Measurements from ENCODE around the gene SPG7. TPM values are rescaled to one million over a fixed set of nuclear protein-coding genes. Genes with fewer than 3 reads are reported as not detected.

SPG7 gene
- total RNA-seq, 1 experiment from 2014 or later, result 44.6 TPM

DNA sequence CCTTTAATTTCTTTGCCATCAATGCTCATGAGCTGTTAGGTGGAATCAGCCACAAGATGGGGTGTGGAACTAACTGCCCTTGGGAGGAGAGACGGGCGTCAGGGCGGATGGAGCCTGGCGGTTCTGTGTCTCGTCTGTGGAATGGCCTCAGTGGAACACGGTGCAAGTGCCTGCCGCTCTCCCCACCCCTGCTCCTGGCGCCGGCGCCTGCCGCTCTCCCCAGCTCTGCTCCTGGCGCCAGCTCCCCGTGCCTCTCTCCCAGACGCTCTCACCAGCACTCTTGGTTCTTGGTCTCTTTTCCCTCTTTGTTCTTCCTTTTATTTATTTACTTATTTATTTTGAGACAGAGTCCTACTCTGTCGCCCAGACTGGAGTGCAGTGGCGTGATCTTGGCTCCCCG, 39.1 kb downstream of the SPG7 start:
- Histone ChIP-seq H2AFZ (ENCODE audit: low read length) (no peak overlapping the region), H3K79me2 (ENCODE audit: low read length) (no peaks in the 10 kb centered on the region), H3K4me3 (ENCODE audit: low read length) (no peak overlapping the region), H3K9me2 (replicated peaks; ENCODE audit: insufficient read depth, low read length) (no peaks in the 10 kb centered on the region), H3K36me3 (ENCODE audit: insufficient read depth, low read length) (no peaks in the 10 kb centered on the region), H3K9me3 (ENCODE audit: low read length) (no peaks in the 10 kb centered on the region), H4K20me1 (ENCODE audit: insufficient read depth, low read depth, low read length) (no peaks in the 10 kb centered on the region), H3K27me3 (ENCODE audit: low read length) (no peaks in the 10 kb centered on the region), H3K4me2 (ENCODE audit: low read depth, low read length, poor library complexity, severe bottlenecking) (no peak overlapping the region), H3K27ac (ENCODE audit: low read length) (no peak overlapping the region), H3K9ac (ENCODE audit: low read length) (no peak overlapping the region), H3K4me1 (ENCODE audit: low read length) (no peaks in the 10 kb centered on the region)
- no peak for DNase-seq

- Histone ChIP-seq H3K36me3 (ENCODE audit: insufficient read depth, low read length) (no peaks in the 10 kb centered on the region), H2AFZ (ENCODE audit: low read length) (no peak overlapping the region), H3K27ac (ENCODE audit: low read length) (no peak overlapping the region), H3K4me1 (ENCODE audit: low read length) (no peaks in the 10 kb centered on the region), H3K9me2 (replicated peaks; ENCODE audit: insufficient read depth, low read length) (no peaks in the 10 kb centered on the region), H3K4me3 (ENCODE audit: low read length) (no peak overlapping the region), H3K27me3 (ENCODE audit: low read length) (no peaks in the 10 kb centered on the region), H3K79me2 (ENCODE audit: low read length) (no peaks in the 10 kb centered on the region), H4K20me1 (ENCODE audit: insufficient read depth, low read depth, low read length) (no peaks in the 10 kb centered on the region), H3K4me2 (ENCODE audit: low read depth, low read length, poor library complexity, severe bottlenecking) (no peak overlapping the region), H3K9me3 (ENCODE audit: low read length) (no peaks in the 10 kb centered on the region), H3K9ac (ENCODE audit: low read length) (no peak overlapping the region)
- DNase-seq, result no peak
These were observed 39.7 kb downstream of the SPG7 start for GRCh38 chr16:89547860-89548259.

DNA sequence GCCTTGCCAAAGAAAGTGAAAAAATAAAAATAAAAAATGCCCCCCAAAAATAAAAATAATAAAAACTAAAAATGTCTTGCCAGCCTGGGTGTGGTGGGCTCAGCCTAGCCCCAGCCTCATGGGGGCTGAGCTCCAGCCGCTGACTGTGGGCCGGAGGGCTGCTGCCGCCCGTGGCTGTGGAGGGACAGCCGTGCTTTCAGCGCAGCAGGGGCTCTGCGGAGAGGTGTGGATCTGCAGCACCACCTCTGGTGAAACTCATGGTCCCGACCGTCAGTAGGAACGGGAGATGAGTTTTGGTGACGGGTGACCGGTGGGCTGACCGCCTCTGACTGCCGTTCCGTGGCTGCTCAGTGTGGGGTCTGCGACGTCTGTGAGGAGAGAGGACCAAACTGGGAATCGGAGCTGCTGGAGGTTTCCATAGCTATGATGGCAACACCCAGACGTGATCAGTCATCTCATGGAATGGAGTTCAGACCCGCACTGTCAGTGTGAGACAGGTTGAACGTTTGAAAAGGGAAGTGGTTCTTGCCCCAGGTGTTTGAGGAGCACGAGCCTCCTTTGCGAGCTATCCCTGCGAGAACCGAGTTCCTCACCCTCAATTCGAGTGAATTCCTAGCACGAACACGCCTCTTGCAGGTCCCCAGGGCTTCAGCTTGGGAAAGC, 40.3 kb downstream of the SPG7 start:
- no peaks in the 10 kb centered on the region for H4K20me1 ChIP-seq (ENCODE audit: insufficient read depth, low read depth, low read length)
- H3K27me3 ChIP-seq (ENCODE audit: low read length), result no peaks in the 10 kb centered on the region
- H3K79me2 ChIP-seq (ENCODE audit: low read length), result no peaks in the 10 kb centered on the region
- H3K9ac ChIP-seq (ENCODE audit: low read length), result no peak overlapping the region
- H3K27ac ChIP-seq (ENCODE audit: low read length), result no peak overlapping the region
- H3K9me2 ChIP-seq (replicated peaks; ENCODE audit: insufficient read depth, low read length), result no peaks in the 10 kb centered on the region
- no peak overlapping the region for H3K4me3 ChIP-seq (ENCODE audit: low read length)
- no peak overlapping the region for H3K4me2 ChIP-seq (ENCODE audit: low read depth, low read length, poor library complexity, severe bottlenecking)
- H3K9me3 ChIP-seq (ENCODE audit: low read length), result no peaks in the 10 kb centered on the region
- no peaks in the 10 kb centered on the region for H3K36me3 ChIP-seq (ENCODE audit: insufficient read depth, low read length)
- DNase-seq, result no peak
- H3K4me1 ChIP-seq (ENCODE audit: low read length), result no peaks in the 10 kb centered on the region
- no peak overlapping the region for H2AFZ ChIP-seq (ENCODE audit: low read length)

GRCh38 chr16:89549007-89549700, 41.0 kb downstream of the SPG7 start:
- Histone ChIP-seq H3K27ac (ENCODE audit: low read length) (no peak overlapping the region), H3K79me2 (ENCODE audit: low read length) (no peaks in the 10 kb centered on the region), H3K9ac (ENCODE audit: low read length) (no peak overlapping the region), H3K9me3 (ENCODE audit: low read length) (no peaks in the 10 kb centered on the region), H3K9me2 (replicated peaks; ENCODE audit: insufficient read depth, low read length) (no peaks in the 10 kb centered on the region), H3K4me2 (ENCODE audit: low read depth, low read length, poor library complexity, severe bottlenecking) (no peak overlapping the region), H3K27me3 (ENCODE audit: low read length) (no peaks in the 10 kb centered on the region), H3K4me1 (ENCODE audit: low read length) (no peaks in the 10 kb centered on the region), H4K20me1 (ENCODE audit: insufficient read depth, low read depth, low read length) (no peaks in the 10 kb centered on the region), H2AFZ (ENCODE audit: low read length) (no peak overlapping the region), H3K36me3 (ENCODE audit: insufficient read depth, low read length) (no peaks in the 10 kb centered on the region), H3K4me3 (ENCODE audit: low read length) (no peak overlapping the region)
- DNase-seq, result no peak

DNA sequence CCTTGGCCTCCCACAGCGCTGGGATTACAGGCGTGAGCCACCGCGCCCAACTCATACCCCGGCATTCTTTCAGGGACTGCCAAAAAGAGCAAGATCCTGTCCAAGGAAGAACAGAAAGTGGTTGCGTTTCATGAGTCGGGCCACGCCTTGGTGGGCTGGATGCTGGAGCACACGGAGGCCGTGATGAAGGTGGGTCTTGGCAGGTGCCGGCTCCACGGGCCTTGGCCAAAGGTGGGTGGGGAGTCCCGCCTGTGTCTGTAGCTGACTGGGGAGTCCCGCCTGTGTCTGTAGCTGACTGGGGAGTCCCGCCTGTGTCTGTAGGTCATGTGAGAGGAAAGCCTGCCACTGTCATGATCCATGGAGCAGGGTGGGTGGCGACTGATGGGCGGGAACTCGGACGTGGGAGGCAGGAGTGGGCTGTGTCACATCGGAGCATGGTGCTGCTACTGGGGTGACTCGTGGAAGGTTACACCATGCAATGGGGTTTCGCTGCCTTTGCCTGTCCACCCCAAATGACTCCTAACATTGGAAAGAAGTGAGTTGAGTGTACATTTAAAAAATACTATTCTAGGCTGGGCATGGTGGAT, 42.3 kb downstream of the SPG7 start:
- Histone ChIP-seq H3K9me3 (ENCODE audit: low read length) (no peaks in the 10 kb centered on the region), H3K4me2 (ENCODE audit: low read depth, low read length, poor library complexity, severe bottlenecking) (no peak overlapping the region), H3K27me3 (ENCODE audit: low read length) (no peaks in the 10 kb centered on the region), H3K4me1 (ENCODE audit: low read length) (no peaks in the 10 kb centered on the region), H4K20me1 (ENCODE audit: insufficient read depth, low read depth, low read length) (no peaks in the 10 kb centered on the region), H3K4me3 (ENCODE audit: low read length) (no peak overlapping the region), H3K79me2 (ENCODE audit: low read length) (no peaks in the 10 kb centered on the region), H3K9me2 (replicated peaks; ENCODE audit: insufficient read depth, low read length) (no peaks in the 10 kb centered on the region), H3K9ac (ENCODE audit: low read length) (no peak overlapping the region), H2AFZ (ENCODE audit: low read length) (no peak overlapping the region), H3K36me3 (ENCODE audit: insufficient read depth, low read length) (no peaks in the 10 kb centered on the region), H3K27ac (ENCODE audit: low read length) (no peak overlapping the region)
- DNase-seq, result no peak

- no peak for DNase-seq
- H2AFZ ChIP-seq (ENCODE audit: low read length), result no peak overlapping the region
- no peaks in the 10 kb centered on the region for H3K36me3 ChIP-seq (ENCODE audit: insufficient read depth, low read length)
- H3K4me1 ChIP-seq (ENCODE audit: low read length), result no peaks in the 10 kb centered on the region
- no peaks in the 10 kb centered on the region for H3K9me2 ChIP-seq (replicated peaks; ENCODE audit: insufficient read depth, low read length)
- no peaks in the 10 kb centered on the region for H4K20me1 ChIP-seq (ENCODE audit: insufficient read depth, low read depth, low read length)
- no peak overlapping the region for H3K4me3 ChIP-seq (ENCODE audit: low read length)
- H3K27me3 ChIP-seq (ENCODE audit: low read length), result no peaks in the 10 kb centered on the region
- H3K9ac ChIP-seq (ENCODE audit: low read length), result no peak overlapping the region
- H3K27ac ChIP-seq (ENCODE audit: low read length), result no peak overlapping the region
- no peaks in the 10 kb centered on the region for H3K79me2 ChIP-seq (ENCODE audit: low read length)
- H3K4me2 ChIP-seq (ENCODE audit: low read depth, low read length, poor library complexity, severe bottlenecking), result no peak overlapping the region
- H3K9me3 ChIP-seq (ENCODE audit: low read length), result no peaks in the 10 kb centered on the region
These were observed 44.1 kb downstream of the SPG7 start for GRCh38 chr16:89552329-89552728.

- Histone ChIP-seq H3K4me3 (ENCODE audit: low read length) (no peak overlapping the region), H3K36me3 (ENCODE audit: insufficient read depth, low read length) (no peaks in the 10 kb centered on the region), H3K4me2 (ENCODE audit: low read depth, low read length, poor library complexity, severe bottlenecking) (no peak overlapping the region), H3K9me2 (replicated peaks; ENCODE audit: insufficient read depth, low read length) (no peaks in the 10 kb centered on the region), H2AFZ (ENCODE audit: low read length) (no peak overlapping the region), H3K4me1 (ENCODE audit: low read length) (no peaks in the 10 kb centered on the region), H4K20me1 (ENCODE audit: insufficient read depth, low read depth, low read length) (no peaks in the 10 kb centered on the region), H3K9me3 (ENCODE audit: low read length) (no peaks in the 10 kb centered on the region), H3K9ac (ENCODE audit: low read length) (no peak overlapping the region), H3K27ac (ENCODE audit: low read length) (no peak overlapping the region), H3K27me3 (ENCODE audit: low read length) (no peaks in the 10 kb centered on the region), H3K79me2 (ENCODE audit: low read length) (no peaks in the 10 kb centered on the region)
- DNase-seq, result no peak
These were observed 44.7 kb downstream of the SPG7 start for GRCh38 chr16:89552913-89553312.

GRCh38 chr16:89553733-89554132, 45.5 kb downstream of the SPG7 start:
- H3K79me2 ChIP-seq (ENCODE audit: low read length), result no peaks in the 10 kb centered on the region
- no peak overlapping the region for H2AFZ ChIP-seq (ENCODE audit: low read length)
- H3K36me3 ChIP-seq (ENCODE audit: insufficient read depth, low read length), result no peaks in the 10 kb centered on the region
- H4K20me1 ChIP-seq (ENCODE audit: insufficient read depth, low read depth, low read length), result no peaks in the 10 kb centered on the region
- no peaks in the 10 kb centered on the region for H3K27me3 ChIP-seq (ENCODE audit: low read length)
- no peaks in the 10 kb centered on the region for H3K9me3 ChIP-seq (ENCODE audit: low read length)
- no peaks in the 10 kb centered on the region for H3K4me1 ChIP-seq (ENCODE audit: low read length)
- no peak for DNase-seq
- no peak overlapping the region for H3K4me2 ChIP-seq (ENCODE audit: low read depth, low read length, poor library complexity, severe bottlenecking)
- H3K9ac ChIP-seq (ENCODE audit: low read length), result no peak overlapping the region
- no peak overlapping the region for H3K4me3 ChIP-seq (ENCODE audit: low read length)
- no peaks in the 10 kb centered on the region for H3K9me2 ChIP-seq (replicated peaks; ENCODE audit: insufficient read depth, low read length)
- no peak overlapping the region for H3K27ac ChIP-seq (ENCODE audit: low read length)

Measured in Karpas-422 (cell line).